KOPT-K1 (cell line): ENCODE measurements around the gene LRRC8D.

Experiments
- H3K27ac ChIP-seq: fragments of 200-600 bp; sonication (generic); 2 replicates; pipeline ENCODE4 v1.5.1; 2016; ENCODE audit warnings: antibody characterized with exemption, mild to moderate bottlenecking, low read depth, low read length; ENCODE audit not compliant: poor library complexity, severe bottlenecking
- H3K36me3 ChIP-seq: fragments of 200-600 bp; sonication (generic); 2 replicates; pipeline ENCODE4 v1.5.1; 2017; ENCODE audit warnings: antibody characterized with exemption, mild to moderate bottlenecking, low read length, moderate library complexity; ENCODE audit not compliant: insufficient read depth
- H3K9me3 ChIP-seq: fragments of 200-600 bp; sonication (generic); 2 replicates; pipeline ENCODE4 v1.5.1; 2017; ENCODE audit warnings: antibody characterized with exemption, low read length, mild to moderate bottlenecking; ENCODE audit not compliant: insufficient read depth, poor library complexity, severe bottlenecking

The LRRC8D gene

DNA sequence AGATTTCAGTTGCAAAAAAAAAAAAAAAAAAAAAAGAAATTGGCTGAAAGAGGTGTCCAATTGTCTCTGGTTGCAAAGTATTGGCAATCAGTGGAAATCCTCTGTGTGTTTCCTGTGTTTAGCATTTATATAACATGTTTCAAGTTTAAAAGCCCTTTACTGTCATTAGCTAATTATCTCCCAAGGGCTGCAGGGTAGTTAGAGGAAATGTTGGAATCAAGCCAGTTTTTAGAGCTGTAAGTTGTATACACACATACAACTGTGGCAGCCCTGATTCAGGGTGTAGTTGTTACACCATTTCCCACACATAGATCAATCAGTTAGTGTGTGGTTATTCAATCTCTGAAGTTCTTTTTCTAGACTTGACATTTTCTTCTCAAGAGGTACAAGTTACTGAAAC lies 165.2 kb downstream of the LRRC8D start:
- Histone ChIP-seq H3K36me3 (no peaks in the 10 kb centered on the region), H3K27ac (no peak overlapping the region), H3K9me3 (no peaks in the 10 kb centered on the region)
